HG03175 (cell line): ENCODE measurements around the gene CDON.

Experiments used
- ATAC-seq: cut with Tn5 transposase; IDR thresholded peaks from one replicate; pipeline ENCODE4 v1.9.1; 2021; ENCODE audit warnings: mild to moderate bottlenecking, moderate library complexity; ENCODE audit not compliant: unreplicated experiment

CDON gene

DNA sequence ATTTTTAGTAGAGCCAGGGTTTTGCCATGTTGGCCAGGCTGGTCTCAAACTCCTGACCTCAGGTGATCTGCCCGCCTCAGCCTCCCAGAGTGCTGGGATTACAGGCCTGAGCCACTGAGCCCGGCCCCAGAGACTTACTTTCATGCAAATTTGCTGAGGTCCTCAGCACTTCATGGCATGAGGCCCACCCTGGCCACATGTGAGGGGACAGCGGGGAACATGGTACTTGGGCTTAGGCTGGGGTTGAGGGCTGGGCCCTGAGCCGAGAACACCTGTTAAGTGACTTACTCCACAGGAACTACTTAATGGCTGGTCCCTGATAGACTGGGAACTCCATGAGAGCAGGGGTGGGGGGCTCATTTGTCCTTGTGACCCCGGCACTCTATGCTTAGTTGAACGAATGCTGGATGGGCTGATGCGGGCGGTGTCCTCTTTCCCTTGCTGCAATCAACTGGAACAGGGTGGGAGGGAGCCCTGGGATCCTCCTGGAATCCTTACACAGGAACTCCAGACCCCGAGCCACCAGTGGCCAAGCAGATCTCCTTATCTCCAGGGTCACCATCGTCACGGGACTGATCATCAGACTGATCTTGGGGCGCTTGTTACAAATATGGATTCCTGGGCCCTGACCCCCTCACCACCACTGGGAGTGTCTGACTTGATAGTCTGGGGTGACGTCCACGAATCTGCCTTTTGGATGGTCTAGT lies 115.8 kb downstream of the CDON start:
- ATAC-seq, result no peak

DNA sequence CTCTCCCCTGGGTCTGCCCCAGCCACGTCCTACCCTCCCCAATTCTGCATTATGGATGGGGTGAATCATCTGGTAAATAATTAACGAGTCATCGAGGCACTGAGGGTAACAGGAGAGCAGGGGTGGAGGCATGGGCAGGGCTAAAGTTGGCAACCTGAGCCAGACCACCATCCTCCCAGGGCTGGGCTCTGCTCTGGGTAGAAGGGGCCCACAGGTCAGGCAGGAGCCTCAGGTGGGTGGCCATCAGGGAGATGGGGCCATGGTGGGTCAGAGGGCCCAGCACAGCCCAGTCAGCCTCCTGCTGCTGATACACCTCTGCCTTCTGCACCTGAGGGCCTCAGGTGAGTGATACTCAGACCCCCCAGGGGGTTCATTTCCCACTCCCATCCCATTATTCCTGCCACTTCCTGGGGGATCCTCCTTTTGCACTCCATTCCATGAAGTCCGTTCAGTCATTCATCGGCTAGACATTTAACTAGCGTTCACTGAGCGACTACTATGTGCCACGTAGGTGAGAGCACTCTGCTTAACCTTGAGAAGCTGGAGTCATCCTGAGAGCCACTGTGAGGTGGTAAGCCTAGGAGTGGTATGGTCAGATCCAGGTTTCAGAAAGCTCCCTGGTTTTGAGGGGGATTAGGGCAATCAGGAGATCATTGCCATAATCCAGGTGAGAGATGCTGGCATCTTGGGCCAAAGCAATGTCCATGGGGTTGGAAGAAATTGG lies 116.7 kb downstream of the CDON start, which contains the start of gene VSIG10L2:
TSS of gene VSIG10L2 (plus strand) at position 248 of the 724 bp plus-strand sequence. CDS start at position 260, 12 bp downstream.
- ATAC-seq, result no peak

DNA sequence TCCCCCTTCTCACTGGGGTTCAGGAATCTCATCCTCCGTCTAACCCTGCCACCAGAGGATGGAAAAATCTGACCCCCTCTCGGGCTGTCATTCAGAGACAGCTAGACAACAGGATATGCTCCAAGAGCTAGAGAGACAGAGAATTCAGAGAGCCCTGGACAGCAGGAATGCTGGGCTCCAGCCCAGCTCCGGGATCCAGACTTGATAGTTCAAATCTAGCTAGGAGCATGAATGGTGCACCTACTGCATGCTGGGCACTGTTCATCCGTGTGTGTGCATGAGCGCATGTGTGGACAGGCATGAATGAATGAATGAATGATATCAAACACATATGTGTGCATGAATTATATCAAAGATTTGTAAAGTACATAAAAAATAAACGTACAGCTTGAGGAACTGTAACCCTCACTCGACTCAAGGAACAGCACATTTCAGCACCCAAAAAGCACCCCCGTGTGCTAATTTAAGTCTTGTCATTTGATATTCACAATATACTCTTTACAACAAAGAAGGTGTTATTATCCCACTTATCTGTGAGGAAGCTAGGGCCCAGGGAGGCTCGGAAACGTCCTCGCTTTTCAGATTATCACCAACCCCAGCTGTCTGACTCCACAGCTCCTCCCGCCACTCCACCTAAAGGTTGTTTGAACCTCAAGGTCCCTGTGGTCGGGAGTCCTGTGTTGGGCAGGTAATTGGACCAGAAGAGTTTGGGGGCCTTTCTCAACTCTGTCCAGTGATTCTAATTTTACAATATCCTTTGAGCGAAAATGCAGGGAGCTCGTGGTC lies 117.5 kb downstream of the CDON start:
- ATAC-seq, result no peak

DNA sequence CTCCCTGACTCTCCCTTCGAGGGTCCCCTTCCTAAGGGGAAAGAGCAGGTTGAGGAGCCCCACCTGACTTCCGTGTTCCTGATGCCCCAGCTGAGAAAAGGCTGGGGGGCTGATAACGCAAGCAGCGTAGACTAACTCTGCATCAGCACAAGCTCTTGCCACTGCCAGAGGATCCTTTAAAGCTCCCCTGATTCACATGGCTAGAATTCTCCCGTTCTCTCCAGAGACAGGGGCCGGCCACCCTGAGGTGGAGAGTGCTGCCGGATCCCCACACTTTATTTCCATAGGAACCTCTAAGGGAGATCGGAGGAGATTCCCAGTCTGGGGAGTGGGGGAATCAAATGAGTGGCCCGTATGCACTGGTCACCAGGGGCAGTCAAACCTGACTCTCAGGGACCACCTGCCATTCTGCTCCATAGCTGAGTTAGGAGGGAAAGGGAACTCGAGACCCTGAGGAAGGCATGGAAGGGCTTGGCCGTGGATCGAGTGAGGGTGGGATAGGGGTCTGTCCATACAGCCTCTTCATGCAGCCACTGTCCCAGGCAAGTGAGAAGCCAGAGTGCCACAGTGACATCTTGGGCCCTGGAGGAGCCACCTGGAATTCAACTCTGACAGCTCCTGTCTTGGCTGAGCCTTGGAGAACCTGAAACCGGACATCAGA lies 118.2 kb downstream of the CDON start:
- no peak for ATAC-seq

DNA sequence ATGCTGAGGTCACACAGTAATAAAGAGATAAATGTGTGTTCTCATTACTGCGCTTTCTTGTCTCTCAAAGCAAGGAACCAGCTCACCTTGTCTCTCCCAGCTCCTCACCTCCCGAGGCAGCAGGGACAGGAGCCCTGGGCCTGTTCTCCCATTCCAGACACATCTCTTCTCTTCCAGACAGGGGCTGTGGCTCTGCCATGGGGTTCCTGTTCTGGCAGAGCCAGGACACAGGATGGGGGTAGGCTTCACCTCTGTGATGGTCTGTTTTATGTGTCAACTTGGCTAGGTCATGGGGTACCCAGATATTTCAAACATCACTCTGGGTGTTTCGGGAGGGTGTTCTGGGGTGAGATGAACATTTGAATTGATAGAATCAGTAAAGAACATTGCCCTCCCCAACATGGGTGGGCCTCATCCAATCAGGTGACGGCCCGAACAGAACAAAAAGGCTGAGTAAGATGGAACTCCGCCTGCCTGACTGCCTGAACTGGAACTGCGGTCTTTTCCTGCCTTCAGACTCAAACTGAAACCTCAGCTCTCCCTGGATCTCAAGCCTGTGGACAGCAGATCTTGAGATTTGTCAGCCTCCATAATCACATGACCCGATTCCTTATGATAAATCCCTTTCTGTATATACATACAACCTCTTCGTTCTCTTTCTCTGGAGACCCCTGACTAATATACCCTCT lies 118.9 kb downstream of the CDON start:
- ATAC-seq, result no peak

DNA sequence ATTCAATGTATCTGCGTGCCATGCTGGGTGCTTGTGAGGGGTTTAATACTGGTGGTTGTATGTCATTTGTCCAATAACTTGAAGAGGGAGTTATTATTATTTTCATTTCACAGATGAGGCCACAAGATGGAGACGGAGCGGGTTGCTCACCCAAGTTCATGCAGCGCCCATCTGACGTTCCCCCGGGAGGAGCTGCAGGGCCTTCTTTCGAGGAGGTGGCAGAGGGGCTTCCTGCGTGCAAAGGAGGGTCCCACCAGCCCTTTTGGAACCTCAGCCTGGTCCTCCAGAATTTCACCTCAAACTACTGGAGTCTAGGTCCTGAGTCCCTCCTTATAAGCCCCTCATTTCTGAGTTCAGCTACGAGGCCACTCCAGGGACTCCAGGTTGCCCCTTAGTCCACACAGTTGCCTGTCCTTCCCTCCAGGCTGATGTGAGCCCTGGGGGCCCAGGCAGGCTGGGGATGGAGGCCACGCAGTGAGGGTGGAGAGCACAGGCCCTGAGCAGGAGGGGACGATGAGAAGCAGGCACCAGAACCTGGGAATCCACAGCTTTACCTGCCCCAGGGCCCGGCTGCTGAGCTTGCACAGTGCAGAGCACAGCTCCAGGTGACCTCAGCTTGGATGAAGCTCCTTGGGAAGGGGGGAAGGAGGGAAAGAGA lies 119.8 kb downstream of the CDON start:
- ATAC-seq, result no peak

DNA sequence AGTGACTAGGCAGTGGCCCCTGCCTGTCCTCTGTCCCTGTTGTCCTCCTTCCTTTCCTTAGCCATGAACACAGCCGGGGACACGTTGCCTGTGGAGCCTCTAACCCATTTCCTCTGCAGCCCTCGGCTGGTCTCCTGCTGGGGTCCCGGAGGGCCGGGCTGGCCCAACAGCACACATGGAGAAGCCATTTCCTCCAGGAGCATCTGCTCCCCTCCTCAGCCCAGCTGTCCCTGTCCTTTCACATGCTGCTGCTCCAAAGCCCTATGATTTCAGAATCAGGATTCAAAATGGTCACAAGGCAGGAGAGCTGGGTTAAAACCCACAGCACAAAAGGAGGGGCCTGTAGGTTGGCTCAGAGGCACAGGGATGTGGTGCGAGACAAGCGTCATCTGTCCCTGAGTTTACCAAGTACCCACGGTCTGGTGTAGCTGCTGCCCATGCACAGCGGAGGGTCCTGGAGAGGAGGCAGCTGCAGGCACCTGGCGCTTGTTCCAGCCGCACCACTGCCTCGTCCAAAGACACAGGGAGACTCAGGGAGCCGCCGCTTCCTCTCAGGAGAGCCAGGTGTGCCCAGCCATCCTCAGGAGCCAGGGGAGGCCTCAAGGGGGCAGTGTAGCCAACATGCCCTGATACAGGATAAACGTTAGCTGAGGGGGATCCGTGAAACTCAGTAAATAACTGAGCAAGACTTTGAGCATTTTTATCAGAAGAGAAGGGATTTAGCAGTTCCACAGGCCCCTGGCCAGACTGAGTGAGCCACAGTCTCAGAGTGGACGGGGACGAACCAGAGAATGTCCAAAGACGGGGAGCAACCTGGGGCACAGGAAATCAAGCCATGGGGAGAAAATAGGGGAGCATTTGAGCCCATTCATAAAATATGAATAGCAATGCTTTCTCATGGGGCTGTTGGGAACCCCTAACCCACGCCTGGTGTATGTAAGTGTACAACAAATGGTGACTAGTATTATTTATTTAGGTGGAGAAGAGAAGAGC lies 120.8 kb downstream of the CDON start:
- peak; percentile 57 for ATAC-seq

DNA sequence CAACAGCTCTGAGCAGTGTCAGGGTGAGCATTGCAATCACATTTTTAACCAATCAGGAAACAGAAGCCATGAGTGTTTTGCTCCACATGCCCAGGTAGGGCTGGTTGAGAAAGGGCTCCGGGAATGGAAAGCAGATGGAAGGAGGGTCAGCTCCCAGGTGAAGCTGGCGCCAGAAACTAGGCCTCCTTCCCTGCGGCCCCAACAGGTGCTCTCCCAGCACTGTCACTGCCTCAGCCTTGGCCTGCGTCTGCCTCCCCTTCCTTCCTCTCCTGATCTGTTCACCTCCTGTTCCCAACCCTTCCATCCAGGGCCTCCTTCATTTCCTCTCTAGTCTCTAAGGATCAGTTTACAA lies 121.4 kb downstream of the CDON start:
- no peak for ATAC-seq

DNA sequence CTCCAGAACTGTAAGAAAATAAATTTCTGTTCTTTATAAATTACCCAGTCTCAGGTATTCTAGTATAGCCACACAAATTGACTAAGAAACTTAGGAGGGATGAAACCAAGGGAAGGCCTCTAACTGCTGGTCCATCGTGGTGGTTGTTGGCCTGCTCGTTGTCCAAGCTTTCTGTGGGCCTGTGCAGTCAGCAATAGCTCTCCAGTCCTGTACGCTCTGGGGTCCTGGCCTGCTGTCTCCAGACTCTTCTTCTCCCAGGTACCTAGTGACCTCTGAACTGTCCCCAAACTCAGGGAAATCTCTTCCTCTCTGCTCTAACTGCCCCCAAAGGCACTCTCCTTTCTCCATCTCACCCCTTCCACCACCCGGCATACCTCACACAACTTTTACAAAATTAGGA lies 122.5 kb downstream of the CDON start:
- no peak for ATAC-seq

DNA sequence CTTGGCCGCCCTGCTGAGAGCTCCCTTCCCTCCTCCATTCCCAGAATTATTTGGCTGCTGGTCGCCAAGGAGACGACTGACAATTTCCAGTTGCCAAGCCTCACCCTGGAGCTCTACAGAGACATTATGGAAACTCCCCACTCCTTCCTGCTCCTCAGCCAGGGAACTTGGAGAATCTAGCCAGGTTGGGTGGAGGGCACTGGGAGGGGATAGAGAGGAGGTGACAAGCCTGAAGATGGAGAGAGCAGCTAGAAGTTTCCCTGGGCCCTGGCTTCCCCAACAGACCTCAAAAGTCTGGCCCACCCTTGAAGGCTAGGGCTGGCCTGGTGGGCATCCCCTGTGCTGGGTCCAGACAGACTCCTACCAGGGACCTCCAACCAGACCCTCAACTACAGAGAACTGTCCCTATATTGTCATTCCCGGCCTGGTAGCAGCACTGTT lies 123.6 kb downstream of the CDON start:
- no peak for ATAC-seq

DNA sequence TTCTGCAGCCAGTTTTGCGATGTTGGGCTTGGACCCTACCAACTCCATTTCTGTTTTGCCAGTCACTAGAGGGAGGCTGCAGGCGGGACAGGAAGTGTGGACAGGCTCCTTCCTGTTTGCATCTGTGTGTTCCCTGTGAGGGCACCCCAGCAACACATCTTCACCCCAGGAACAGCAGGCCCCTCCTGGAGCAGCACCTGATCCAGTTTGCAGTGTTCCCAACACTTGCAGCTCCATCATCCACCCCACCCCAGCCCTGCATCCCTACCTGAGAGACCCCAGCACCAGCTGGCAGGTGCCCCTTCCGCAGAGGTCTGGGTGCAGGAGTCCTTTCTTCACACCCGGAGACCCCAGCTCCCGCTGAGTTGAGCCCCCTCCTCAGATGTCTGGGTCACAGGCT lies 124.2 kb downstream of the CDON start:
- ATAC-seq, result no peak

DNA sequence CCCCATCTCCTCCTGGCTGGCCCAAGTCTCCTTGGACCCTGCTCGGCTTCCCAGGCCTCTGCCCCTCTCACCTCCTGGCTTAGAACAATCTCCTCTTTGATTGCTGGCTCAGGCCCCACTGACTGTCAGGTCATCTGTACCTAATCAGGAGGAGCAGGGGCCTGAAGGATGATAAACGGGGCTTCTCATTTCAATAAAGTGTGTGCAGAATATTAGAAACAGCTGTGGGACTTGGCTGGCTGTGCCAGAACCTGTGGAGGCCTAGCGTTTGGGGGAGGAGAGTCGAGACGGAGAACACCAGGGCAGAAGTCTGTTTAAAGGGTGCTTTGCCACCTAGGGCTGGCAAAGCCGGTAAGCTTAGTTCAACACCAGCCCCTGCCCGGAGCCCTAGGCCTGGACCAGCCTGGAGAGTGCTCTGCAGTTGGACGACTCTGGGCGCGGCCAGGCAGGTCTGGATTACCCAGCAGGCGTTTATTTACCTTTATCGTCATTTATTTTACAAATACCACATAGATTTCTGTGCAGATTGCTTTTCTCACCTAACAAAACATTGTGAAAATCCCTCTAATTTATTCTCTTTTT lies 127.0 kb downstream of the CDON start:
- no peak for ATAC-seq

DNA sequence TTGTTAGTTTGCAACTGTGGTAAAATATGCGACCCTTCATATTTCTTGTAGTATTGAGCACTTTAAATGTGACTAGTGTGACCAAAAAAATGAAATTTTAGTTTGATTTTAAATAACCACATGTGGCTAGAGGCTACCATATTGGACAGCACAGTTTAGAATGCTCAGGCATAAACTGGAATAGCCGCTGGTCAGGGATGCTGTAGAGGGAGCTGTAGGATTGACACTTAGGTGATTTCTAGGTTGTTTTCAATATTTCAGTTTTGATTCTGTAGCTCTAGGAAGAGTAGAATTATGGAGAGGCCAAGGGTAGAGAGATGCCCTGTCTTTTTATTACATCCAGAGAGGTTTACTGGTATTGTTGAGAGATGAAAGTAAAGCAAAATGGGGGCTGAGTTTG lies 127.6 kb downstream of the CDON start:
- no peak for ATAC-seq

DNA sequence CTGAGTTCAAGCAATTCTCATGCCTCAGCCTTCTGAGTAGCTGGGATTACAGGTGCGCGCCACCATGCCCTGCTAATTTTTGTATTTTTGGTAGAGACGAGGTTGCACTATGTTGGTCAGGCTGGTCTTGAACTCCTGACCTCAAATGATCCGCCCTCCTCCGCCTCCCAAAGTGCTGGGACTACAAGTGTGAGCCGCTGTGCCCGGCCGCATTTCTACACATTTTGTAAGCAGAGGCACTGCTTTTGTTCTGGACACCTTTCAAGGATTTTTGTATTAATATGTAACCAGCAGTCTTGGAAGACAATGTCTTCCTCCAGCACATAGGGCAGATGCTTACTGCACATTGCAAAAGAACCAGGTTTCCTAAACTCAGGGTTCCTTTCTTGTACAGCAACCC lies 128.2 kb downstream of the CDON start:
- ATAC-seq, result no peak

DNA sequence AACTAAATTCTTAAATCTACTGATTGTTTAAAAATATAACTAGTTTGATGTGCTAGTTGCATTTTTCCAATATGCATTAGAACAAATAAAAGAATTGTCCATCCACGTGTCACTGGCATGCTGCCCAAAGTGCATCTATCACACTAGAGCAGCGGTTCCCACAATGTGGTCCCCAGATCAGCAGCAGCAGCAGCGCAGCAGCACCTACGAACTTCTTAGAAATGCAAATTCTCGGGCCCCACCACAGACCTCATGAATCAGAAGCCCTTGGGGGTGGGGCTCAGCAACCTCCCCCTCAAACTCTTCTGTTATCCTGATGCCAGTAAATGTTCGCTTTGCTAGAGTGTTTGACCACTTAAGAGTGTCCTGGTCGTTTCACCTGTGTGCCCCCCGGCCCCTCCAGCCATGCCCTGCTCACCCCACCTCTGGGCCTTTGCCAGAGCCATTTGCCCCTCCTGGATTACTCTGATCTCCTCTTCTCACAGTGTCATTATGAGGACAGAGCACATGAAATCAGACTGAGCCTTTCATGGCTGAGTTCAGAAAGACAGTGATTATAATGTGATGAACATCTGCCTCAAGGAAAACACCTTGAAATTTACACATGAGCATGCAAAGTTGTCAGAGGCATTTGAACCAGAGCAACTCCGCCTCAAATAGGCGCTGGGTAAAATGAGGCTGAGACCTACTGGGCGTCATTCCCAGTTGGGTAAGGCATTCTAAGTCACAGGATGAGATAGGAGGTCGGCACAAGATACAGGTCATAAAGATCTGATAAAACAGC lies 129.4 kb downstream of the CDON start:
- ATAC-seq, result no peak

DNA sequence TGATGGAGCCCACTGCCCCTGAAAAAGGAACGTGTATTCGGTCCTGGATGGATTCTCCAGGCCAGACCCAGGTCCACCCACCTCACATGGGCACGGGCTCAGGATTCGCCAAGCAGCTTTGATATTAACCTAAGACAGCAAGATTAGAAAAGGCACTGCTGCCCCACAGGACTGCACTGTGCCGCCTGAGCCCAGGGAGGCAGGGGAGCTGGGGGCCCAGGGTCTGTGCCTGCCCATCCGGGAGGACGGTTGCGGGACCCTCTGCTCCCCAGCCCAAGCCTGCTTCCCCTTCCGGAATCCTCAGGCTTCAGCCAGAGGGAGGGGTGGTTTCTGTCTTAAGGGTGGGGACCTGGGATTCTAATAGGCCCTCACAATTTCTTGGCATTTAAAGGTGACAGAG lies 130.4 kb downstream of the CDON start:
- no peak for ATAC-seq

DNA sequence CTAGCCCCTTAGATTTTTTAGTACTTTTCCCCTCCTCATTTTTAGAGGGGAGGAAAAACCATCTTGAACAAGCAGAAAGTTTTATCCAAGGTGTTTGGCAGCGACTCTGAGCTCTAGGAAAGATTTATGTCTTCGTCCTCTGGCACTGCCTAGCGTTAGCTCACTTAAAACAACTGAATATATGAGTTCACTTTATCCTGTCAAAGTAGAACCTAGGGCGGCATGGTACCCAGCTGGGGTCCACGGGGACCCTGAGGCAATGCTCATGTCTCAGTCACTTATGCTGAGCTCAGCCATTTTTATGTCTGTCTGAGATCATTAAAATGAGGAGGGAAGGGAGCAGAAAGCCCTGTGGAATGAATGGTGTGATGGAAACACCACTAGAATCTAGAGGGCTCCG lies 131.0 kb downstream of the CDON start:
- ATAC-seq, result no peak

DNA sequence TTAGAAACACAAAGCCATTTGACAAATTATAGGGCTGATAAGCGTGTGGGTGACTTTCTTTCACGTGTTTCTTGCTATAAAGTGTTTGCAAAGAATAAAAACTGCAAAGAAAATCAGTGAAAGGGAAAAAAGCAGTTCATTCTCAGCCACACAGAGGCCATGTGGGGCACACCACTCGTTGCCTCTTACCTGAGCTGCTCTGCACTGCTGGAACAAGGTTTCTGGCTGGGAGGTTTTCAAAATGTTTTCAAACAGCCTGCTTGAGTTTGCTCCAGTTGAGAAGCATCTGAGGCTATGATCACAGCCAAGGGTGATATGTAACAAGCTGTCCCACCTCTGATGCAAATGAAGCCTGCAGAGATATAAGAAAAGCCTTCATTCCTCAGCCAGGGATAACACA lies 131.6 kb downstream of the CDON start:
- no peak for ATAC-seq
